PFSK-1 (cell line): ENCODE data around the gene ACP2.

Source experiments
- FOXP2 ChIP-seq: optimal IDR thresholded peaks from 2 replicates; pipeline ENCODE3; 2011; ENCODE audit warnings: borderline replicate concordance, control low read depth, inconsistent platforms; ENCODE audit not compliant: insufficient read depth; ENCODE audit errors: extremely low read length, extremely low read depth
- POLR2AphosphoS5 ChIP-seq: IDR thresholded peaks from 2 replicates; pipeline ENCODE4 v1.6.1; 2012; ENCODE audit warnings: low read depth, mild to moderate bottlenecking, control low read depth, low read length, moderate library complexity
- SIN3A ChIP-seq: IDR thresholded peaks from 2 replicates; pipeline ENCODE4 v1.6.1; 2012; ENCODE audit warnings: mild to moderate bottlenecking, low read length, moderate library complexity, borderline replicate concordance; ENCODE audit not compliant: insufficient read depth
- TAF1 ChIP-seq: IDR thresholded peaks from 2 replicates; pipeline ENCODE4 v1.6.1; 2012; ENCODE audit warnings: low read length, control low read depth, borderline replicate concordance; ENCODE audit not compliant: insufficient read depth
- TF ChIP-seq, protein P1 (sequence below), 2 experiments: IDR thresholded peaks; 2 replicates each; pipeline versions ENCODE4 v1.6.1 to v1.8.0; 2011 to 2012; ENCODE audit warnings: low read depth in 2 of 2, low read length in 2 of 2, control low read depth in 1 of 2, inconsistent platforms in 1 of 2, mild to moderate bottlenecking in 1 of 2, moderate library complexity in 1 of 2; ENCODE audit not compliant: insufficient read depth in 1 of 2

The ACP2 gene

DNA sequence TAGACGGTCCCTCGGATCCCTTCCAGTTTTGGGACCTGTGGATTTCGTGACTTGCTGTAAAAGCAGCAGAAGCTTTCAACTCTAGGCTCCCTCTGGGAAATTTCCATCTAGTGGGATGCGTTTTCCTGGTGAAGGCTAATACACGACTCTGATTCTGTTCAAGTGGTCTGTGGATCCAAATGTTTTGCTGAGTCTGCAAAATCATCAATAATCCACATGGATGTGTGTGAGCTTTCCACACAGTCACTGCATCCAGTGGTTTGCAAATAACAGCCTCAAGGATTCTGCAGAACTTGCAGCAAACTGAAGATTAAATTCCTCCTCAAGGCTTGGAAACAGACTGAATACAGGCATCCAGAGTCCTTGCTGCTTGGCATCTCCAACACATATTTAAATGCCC, 46.0 kb downstream of the ACP2 start:
- TF ChIP-seq FOXP2 (no peak), POLR2AphosphoS5 (no peak), TAF1 (no peak), SIN3A (no peak)
- TF ChIP-seq, protein P1, sequence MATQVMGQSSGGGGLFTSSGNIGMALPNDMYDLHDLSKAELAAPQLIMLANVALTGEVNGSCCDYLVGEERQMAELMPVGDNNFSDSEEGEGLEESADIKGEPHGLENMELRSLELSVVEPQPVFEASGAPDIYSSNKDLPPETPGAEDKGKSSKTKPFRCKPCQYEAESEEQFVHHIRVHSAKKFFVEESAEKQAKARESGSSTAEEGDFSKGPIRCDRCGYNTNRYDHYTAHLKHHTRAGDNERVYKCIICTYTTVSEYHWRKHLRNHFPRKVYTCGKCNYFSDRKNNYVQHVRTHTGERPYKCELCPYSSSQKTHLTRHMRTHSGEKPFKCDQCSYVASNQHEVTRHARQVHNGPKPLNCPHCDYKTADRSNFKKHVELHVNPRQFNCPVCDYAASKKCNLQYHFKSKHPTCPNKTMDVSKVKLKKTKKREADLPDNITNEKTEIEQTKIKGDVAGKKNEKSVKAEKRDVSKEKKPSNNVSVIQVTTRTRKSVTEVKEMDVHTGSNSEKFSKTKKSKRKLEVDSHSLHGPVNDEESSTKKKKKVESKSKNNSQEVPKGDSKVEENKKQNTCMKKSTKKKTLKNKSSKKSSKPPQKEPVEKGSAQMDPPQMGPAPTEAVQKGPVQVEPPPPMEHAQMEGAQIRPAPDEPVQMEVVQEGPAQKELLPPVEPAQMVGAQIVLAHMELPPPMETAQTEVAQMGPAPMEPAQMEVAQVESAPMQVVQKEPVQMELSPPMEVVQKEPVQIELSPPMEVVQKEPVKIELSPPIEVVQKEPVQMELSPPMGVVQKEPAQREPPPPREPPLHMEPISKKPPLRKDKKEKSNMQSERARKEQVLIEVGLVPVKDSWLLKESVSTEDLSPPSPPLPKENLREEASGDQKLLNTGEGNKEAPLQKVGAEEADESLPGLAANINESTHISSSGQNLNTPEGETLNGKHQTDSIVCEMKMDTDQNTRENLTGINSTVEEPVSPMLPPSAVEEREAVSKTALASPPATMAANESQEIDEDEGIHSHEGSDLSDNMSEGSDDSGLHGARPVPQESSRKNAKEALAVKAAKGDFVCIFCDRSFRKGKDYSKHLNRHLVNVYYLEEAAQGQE (IDR thresholded peaks at IDR 0.05; ENCODE audit: insufficient read depth in 1 of 2, low read depth in 2 of 2, low read length in 2 of 2): no peak

DNA sequence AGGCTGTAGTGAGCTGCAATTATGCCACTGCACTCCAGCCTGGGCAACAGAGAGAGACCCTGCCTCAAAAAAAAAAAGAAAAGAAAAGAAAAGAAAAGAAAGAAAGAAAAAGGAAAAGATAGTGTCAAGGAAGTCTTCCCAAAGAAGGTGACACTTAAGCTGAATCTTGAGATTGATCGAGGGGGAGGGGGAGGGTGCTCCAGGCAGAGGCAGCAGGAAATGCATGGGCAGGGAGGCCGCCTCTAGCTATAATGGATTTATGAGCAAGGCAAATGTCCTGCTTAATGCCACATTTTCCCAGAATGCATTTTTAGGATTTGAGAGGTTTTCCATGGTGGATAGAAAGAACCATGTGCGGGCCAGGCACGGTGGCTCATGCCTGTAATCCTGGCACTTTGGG, 47.6 kb downstream of the ACP2 start:
- TF ChIP-seq TAF1 (no peak), SIN3A (no peak), POLR2AphosphoS5 (no peak), FOXP2 (no peak)
- TF ChIP-seq, protein P1 (IDR thresholded peaks at IDR 0.05; ENCODE audit: insufficient read depth in 1 of 2, low read depth in 2 of 2, low read length in 2 of 2): no peak

DNA sequence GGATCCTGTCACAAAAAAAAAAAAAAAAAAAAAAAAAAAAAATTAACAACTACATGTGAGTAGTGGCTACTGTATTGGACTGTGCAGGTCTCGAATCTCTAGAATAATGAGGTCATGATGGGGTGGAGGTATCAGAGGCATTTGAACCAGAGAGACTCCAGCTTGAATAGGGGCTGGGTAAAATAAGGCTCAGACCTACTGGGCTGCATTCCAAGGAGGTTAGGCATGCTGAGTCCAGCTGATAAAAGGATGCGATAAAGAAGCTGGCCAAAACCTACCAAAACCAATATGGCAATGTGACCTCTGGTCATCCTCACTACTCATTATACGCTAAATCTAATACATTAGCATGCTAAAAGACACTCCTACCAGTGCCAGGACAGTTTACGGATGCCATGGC, 56.5 kb downstream of the ACP2 start:
- TF ChIP-seq SIN3A: no peak
- TF ChIP-seq POLR2AphosphoS5: no peak
- no peak for TF ChIP-seq TAF1
- no peak for TF ChIP-seq FOXP2
- TF ChIP-seq, protein P1 (IDR thresholded peaks at IDR 0.05; ENCODE audit: insufficient read depth in 1 of 2, low read depth in 2 of 2, low read length in 2 of 2): no peak
